IPS-18a (cell line): Measurements from ENCODE around the gene NANS.
A peak's percentile ranks its signal among the peaks of the same experiment; 100 is the strongest.
"Not testable (repeated sequence)": the region's sequence is repeated elsewhere in the genome, so short reads cannot be mapped to it uniquely, and the experiment has no call there.

Source experiments
- H3K27ac ChIP-seq: one replicate; pipeline ENCODE4 v1.5.1; 2013; ENCODE audit warnings: low read length
- H3K27me3 ChIP-seq: one replicate; pipeline ENCODE4 v1.6.1; 2013; ENCODE audit warnings: mild to moderate bottlenecking, low read length; ENCODE audit not compliant: control insufficient read depth, insufficient read depth
- H3K36me3 ChIP-seq: one replicate; pipeline ENCODE4 v1.6.1; 2013; ENCODE audit warnings: low read depth, low read length; ENCODE audit not compliant: control insufficient read depth
- H3K4me1 ChIP-seq: one replicate; pipeline ENCODE4 v1.6.1; 2013; ENCODE audit warnings: low read depth, low read length; ENCODE audit not compliant: control insufficient read depth
- H3K4me3 ChIP-seq: one replicate; pipeline ENCODE4 v1.5.1; 2013; ENCODE audit warnings: low read length
- H3K9ac ChIP-seq: one replicate; pipeline ENCODE4 v1.6.1; 2013; ENCODE audit warnings: mild to moderate bottlenecking, low read length, moderate library complexity
- H3K9me3 ChIP-seq: one replicate; pipeline ENCODE4 v1.6.1; 2013; ENCODE audit warnings: low read depth, low read length; ENCODE audit not compliant: control insufficient read depth

The NANS gene

DNA sequence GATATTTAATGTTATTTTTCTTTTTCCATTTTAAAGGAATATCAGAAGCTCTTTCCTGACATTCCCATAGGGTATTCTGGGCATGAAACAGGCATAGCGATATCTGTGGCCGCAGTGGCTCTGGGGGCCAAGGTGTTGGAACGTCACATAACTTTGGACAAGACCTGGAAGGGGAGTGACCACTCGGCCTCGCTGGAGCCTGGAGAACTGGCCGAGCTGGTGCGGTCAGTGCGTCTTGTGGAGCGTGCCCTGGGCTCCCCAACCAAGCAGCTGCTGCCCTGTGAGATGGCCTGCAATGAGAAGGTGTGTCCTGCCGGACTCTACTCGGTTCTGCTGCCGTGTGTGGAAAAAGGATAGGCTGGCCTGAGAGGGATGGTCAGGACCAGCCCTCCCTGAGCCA, 24.2 kb downstream of the NANS start:
- H3K27ac ChIP-seq = no peak overlapping the region
- no peak overlapping the region for H3K9ac ChIP-seq
- peaks cover 21% of the 10 kb centered on the region for H3K36me3 ChIP-seq

DNA sequence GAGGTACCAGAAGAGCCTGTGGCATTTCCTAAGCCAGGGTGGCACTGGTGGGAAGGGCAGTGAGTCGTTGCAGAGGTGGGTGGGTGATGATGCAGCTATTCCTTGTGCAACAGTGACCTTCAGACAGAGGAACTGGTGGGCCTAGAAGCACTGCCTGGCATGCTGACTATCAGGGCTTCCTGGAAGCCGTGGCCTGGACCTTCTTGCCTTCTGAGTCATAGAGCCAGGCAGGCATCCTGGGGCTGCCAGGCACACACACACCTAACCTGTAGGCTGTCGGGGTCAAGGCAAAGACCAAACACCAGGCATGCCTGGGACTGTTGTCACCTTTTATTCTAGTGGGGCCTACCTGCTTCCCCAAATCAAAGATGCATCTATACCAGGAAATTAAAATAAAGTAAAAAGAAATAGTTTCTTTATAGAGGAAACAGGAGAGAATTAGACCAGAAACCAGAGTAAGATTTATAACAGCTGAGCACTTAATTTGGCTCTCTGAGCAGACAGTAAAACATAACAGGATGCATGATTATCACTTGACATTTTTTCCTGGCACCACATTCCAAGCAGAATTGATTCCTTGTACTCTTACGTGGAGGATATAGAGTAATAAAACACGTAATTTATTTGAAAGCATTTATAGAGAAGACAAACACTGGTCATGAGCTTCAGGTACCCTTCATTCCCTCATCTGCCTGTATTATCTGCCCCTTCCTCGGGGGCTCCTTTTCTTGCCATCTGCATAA, 25.1 kb downstream of the NANS start:
- H3K27ac ChIP-seq = no peak overlapping the region
- H3K27me3 ChIP-seq = no peaks in the 10 kb centered on the region
- peaks cover 21% of the 10 kb centered on the region for H3K36me3 ChIP-seq
- no peak overlapping the region for H3K9ac ChIP-seq
- H3K4me3 ChIP-seq = no peak overlapping the region
- H3K4me1 ChIP-seq = peaks cover 11% of the 10 kb centered on the region
- H3K9me3 ChIP-seq = no peaks in the 10 kb centered on the region

More for the DNA sequence above, 24.2 kb downstream of the NANS start:
- H3K27me3 ChIP-seq = no peaks in the 10 kb centered on the region
- H3K4me3 ChIP-seq = no peak overlapping the region
- H3K9me3 ChIP-seq = no peaks in the 10 kb centered on the region
- H3K4me1 ChIP-seq = peaks cover 6% of the 10 kb centered on the region

DNA sequence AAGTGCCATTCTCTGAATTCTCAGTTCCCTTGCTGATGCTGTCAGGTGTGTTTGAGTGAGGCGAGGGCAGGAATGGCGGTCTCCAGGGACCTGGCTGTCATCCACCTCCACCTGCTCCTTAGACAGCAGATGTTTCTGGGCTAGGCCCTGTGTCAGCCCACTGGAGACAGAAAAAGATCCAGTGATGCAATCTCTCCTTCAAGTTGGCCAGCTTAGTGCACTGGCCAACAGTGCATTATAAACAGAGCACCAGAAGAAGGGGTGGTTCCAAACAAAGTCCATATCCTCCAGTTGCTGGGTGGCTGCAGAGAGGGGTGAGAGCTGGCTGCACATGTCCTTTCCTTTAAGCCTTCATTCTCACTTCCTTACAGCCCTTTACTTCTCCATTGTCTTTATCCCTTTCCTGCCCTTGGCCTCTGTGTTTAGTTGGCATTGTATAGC, 26.5 kb downstream of the NANS start:
- Histone ChIP-seq H3K9ac (no peak overlapping the region), H3K9me3 (no peaks in the 10 kb centered on the region), H3K4me3 (no peak overlapping the region), H3K4me1 (peaks cover 11% of the 10 kb centered on the region), H3K27me3 (no peaks in the 10 kb centered on the region), H3K36me3 (peaks cover 21% of the 10 kb centered on the region), H3K27ac (no peak overlapping the region)

DNA sequence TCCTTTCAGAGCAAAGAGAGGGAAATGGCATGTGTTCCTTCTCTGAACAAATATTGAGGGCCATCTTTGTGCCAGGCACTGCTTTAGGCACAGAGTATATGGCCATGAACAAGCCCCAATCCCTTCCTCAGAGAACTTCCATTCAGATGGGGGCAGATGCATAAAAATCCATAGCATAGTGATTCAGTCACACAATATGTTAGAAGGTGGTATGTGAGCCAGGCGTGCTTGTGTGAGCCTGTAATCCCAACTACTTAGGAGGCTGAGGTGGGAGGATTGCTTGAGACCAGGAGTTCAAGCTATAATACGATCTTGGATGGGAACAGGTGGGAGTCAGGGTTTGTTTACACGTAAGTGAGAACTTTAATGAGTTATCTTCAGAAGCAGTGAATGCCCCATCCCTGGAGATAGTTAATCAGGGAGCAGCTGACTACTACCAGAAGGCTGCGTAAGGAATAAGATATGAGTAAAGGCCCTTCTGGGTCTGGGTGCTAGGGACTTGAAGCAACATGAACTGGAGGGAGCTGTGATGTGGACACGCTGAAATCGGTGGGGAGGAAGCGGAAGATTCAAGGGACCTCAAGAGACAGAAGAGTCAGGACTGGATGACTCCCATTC, 27.1 kb downstream of the NANS start:
- Histone ChIP-seq H3K36me3 (peaks cover 21% of the 10 kb centered on the region), H3K9ac (no peak overlapping the region), H3K4me3 (no peak overlapping the region), H3K27me3 (no peaks in the 10 kb centered on the region), H3K9me3 (no peaks in the 10 kb centered on the region), H3K4me1 (peaks cover 11% of the 10 kb centered on the region), H3K27ac (no peak overlapping the region)

DNA sequence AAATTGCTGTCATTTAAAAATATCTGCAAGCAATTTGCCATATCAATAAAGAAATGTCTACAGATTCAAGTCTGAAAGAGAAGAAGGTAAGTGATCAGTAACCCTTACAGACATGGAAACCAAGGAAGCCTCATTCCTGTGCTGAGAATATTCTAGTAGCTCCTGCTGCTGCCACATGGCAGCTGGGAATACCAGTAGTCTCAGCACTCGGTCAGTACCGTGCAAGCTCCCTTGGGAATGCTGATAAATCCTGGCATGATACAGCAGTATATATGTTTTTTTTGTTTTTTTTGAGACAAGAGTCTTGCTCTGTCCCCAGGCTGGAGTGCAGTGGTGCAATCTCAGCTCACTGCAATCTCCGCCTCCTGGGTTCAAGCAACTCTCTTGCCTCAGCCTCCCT, 27.9 kb downstream of the NANS start:
- Histone ChIP-seq H3K4me1 (peaks cover 12% of the 10 kb centered on the region), H3K9me3 (no peaks in the 10 kb centered on the region), H3K27me3 (no peaks in the 10 kb centered on the region), H3K9ac (no peak overlapping the region), H3K27ac (no peak overlapping the region), H3K4me3 (no peak overlapping the region), H3K36me3 (peaks cover 21% of the 10 kb centered on the region)

DNA sequence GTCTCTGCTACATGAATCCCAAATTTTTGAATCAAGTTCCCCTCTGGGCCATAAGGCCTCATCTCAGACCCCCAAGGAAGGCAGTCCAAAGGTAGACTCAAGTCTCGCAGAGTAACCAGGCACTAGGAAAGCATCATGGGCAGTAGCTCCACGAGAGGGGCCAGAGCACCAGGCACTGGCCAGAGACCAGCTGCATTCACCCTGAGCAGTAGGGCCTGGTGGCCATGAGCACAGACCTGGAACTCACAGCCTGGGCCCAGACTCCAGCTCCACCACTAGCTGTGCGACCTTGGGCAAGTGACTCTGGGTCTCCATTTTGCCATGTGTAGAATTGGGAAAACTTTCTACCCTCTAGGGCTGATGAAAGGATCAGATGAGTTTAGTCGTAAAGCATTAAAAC, 28.5 kb downstream of the NANS start:
- Histone ChIP-seq H3K9me3 (no peaks in the 10 kb centered on the region), H3K4me1 (peaks cover 18% of the 10 kb centered on the region), H3K36me3 (peaks cover 21% of the 10 kb centered on the region), H3K27me3 (no peaks in the 10 kb centered on the region), H3K27ac (no peak overlapping the region), H3K9ac (no peak overlapping the region), H3K4me3 (no peak overlapping the region)

DNA sequence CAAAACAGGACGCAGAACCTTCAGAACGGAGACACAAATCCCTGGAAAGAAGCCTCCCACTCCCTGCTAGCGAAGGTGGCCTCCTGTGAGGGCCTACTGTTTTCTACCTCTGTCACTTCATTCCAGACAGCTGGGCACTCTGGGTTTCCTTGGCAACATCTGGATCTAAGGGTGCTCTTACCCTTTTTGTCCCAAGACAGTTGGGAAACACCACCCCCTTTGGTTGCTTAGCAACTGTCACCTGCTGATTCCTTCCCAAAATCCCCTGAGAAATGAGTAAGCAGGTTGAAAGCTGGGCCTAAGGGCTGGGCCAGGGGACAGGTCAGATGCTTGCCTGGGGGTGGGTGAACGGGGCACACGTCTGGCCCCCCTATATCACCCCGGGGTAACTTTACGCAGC, 29.4 kb downstream of the NANS start:
- Histone ChIP-seq H3K4me3 (no peak overlapping the region), H3K36me3 (peaks cover 20% of the 10 kb centered on the region), H3K27ac (peak overlapping the region; percentile 55)

DNA sequence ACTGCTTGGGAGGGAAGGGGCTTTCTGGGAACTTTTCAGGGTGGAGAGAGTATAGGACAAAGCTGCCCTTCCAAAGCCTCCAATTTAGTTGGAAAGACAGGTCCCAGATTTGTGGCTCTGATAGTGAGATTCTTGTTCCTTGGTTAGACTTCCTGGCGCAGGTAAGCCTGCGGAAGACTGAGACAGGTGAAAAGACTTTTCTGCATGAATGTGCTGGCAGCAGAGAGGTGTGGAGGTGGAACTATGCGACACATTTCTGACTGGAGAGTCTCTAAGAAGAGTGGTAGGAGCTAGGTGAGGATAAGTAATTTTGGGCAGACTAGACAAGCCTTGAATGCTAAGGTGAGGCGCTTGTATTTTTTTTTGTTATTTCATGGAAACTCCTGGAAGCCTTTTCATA, 29.9 kb downstream of the NANS start:
- no peaks in the 10 kb centered on the region for H3K27me3 ChIP-seq
- peak overlapping the region; percentile 55 for H3K27ac ChIP-seq
- H3K9me3 ChIP-seq = no peaks in the 10 kb centered on the region
- H3K36me3 ChIP-seq = peaks cover 15% of the 10 kb centered on the region
- H3K9ac ChIP-seq = peak overlapping the region; percentile 46
- peaks cover 26% of the 10 kb centered on the region for H3K4me1 ChIP-seq
- no peak overlapping the region for H3K4me3 ChIP-seq

More for the DNA sequence above, 29.4 kb downstream of the NANS start:
- H3K9me3 ChIP-seq = no peaks in the 10 kb centered on the region
- peak overlapping the region; percentile 46 for H3K9ac ChIP-seq
- peaks cover 22% of the 10 kb centered on the region for H3K4me1 ChIP-seq
- no peaks in the 10 kb centered on the region for H3K27me3 ChIP-seq

DNA sequence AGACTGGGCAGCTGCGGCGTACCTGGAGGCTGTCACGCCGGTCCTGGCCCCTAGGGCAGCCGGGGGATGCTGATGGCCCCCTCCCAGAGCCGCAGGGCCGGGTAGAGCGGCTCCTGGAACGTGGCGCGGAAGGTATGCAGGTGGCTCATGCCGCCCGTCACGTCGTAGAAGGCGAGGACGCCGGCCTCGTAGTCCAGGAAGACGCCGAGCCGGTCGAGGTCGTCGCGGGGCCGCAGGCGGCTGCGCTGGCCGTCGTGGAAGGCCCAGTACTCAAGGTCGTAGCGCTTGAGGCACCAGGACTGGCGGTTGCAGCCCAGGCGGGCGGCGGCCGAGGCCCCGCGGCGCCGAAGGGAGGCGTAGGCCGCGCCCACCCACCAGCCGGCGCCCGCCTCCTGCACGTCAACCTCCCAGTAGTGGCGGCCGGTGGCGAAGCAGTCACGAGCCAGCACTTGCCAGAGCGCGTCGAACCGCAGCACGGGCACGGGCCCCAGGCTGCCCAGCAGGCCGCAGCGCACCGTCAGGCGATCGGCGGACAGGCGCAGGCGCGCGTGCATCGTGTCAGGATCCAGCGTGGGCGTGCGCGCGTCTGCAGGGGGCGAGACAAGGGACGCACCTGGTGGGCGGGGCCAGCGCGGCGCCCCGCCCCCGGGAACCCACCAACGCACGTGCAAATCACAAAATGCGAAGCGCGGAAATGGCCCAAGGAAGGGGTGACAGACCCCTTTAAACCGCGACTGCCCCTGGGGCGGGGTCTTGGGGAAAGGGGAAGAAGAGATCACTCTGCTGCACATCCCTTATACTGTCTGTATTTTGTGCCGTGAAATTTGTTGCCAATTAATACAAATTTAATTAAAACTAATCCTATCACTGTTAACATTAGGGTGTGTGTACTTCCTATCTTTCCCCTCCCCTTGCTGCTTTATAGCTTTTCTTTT, 31.2 kb downstream of the NANS start:
- Histone ChIP-seq H3K36me3 (peaks cover 9% of the 10 kb centered on the region), H3K27me3 (no peaks in the 10 kb centered on the region), H3K9me3 (no peaks in the 10 kb centered on the region), H3K4me1 (peaks cover 35% of the 10 kb centered on the region), H3K9ac (no peak overlapping the region), H3K27ac (no peak overlapping the region), H3K4me3 (no peak overlapping the region)

DNA sequence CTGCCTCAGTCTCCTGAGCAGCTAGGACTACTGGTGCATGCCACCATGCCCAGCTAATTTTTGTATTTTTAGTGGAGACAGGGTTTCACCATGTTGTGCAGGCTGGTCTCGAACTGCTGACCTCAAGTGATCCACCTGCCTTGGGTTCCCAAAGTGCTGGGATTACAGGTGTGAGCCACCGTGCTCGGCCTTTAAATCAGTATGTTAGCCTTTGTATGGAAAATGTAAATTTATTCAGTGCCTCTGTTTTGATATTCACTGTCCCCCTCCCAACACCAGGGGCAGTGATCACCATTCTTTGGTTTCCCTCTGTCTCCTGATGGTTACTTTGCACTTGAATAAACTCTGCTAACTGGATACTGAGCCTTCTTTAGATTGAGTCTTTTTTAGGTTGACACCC, 34.1 kb downstream of the NANS start:
- not testable (repeated sequence) for H3K9me3 ChIP-seq, H3K9ac ChIP-seq, H3K27ac ChIP-seq, H3K36me3 ChIP-seq, H3K27me3 ChIP-seq
- H3K4me3 ChIP-seq = peak overlapping the region; percentile 18
- peaks cover 35% of the 10 kb centered on the region for H3K4me1 ChIP-seq

DNA sequence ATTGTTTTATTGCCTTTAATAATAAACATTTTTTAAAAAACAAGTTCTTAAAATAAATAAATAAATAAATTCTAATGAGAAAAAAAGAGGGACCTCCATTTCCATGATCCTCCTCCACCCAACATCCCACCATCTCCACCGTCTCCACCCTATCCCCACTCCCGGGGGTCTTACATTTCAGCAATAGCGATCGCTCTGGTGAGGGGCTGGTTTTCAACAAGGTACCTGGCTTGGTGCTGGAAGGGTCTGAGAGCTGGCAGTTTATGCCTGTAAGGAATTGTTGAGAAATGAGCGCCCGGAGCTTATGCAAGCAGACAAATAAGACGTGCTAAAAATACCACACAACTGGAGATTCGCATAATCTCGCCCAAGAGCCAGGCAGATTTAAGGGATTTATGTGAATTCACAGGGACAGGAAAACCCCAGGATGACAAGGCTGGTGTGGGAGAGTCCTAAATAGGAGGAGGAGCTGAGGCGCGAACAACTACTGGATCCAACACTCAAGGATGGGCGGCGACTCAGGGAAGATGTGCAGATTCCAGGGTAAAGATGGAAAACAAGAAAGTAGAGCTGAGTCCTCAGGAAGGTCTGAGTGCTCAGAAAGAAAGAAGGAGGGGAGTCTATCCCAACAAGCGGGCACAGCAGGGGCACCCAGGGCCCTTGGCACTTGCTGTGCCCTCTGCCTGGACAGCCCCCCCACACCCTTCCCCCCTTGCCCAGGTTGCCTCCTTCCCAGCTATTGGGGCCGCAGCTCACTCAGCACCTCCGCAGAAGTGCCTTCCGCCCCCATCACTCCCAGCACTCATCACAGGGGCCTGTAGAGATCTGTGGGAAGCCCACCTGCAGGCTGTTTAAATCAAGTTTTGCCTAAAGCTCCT, 35.4 kb downstream of the NANS start:
- Histone ChIP-seq H3K4me1 (peaks cover 25% of the 10 kb centered on the region), H3K4me3 (peak overlapping the region; percentile 52), H3K9ac (no peak overlapping the region), H3K36me3 (no peaks in the 10 kb centered on the region), H3K27me3 (no peaks in the 10 kb centered on the region), H3K27ac (no peak overlapping the region), H3K9me3 (no peaks in the 10 kb centered on the region)
